H9 (cell line): ENCODE results near the gene DNAJC21. TPM values are rescaled to one million over a fixed set of nuclear protein-coding genes. Genes with fewer than 3 reads are reported as not detected.

Experiments used
- DNase-seq: peaks from one replicate; pipeline ENCODE4 v3.0.0-alpha.2; 2017
- H2AFZ ChIP-seq: one replicate; pipeline ENCODE4 v1.6.1; 2013; ENCODE audit warnings: mild to moderate bottlenecking, low read length, control low read depth, moderate library complexity
- H2AK5ac ChIP-seq: 2 replicates; pipeline ENCODE4 v1.6.1; 2013; ENCODE audit warnings: low read length, control low read depth, mixed read lengths; ENCODE audit not compliant: insufficient read length
- H2BK120ac ChIP-seq: one replicate; pipeline ENCODE4 v1.6.1; 2013; ENCODE audit warnings: low read depth, mild to moderate bottlenecking, low read length, control low read depth, inconsistent platforms; ENCODE audit not compliant: poor library complexity, severe bottlenecking
- H2BK12ac ChIP-seq: 2 replicates; pipeline ENCODE4 v1.6.1; 2013; ENCODE audit warnings: low read length, control low read depth, mixed read lengths, low read depth; ENCODE audit not compliant: insufficient read length
- H2BK15ac ChIP-seq: 2 replicates; pipeline ENCODE4 v1.6.1; 2013; ENCODE audit warnings: low read depth, low read length, control low read depth
- H2BK20ac ChIP-seq: one replicate; pipeline ENCODE4 v1.6.1; 2013; ENCODE audit warnings: low read depth, mild to moderate bottlenecking, low read length, control low read depth, inconsistent platforms; ENCODE audit not compliant: poor library complexity, severe bottlenecking
- H2BK5ac ChIP-seq: 2 replicates; pipeline ENCODE4 v1.6.1; 2013; ENCODE audit warnings: low read length, control low read depth, mixed read lengths; ENCODE audit not compliant: insufficient read length
- H3K14ac ChIP-seq: 2 replicates; pipeline ENCODE4 v1.6.1; 2013; ENCODE audit warnings: low read length, control low read depth; ENCODE audit not compliant: insufficient read depth
- H3K18ac ChIP-seq: 2 replicates; pipeline ENCODE4 v1.6.1; 2013; ENCODE audit warnings: low read depth, mild to moderate bottlenecking, mixed read lengths, low read length, control low read depth; ENCODE audit not compliant: insufficient read length
- H3K23ac ChIP-seq: 2 replicates; pipeline ENCODE4 v1.6.1; 2013; ENCODE audit warnings: low read length, control low read depth, mixed read lengths, low read depth; ENCODE audit not compliant: insufficient read length
- H3K23me2 ChIP-seq: 2 replicates; pipeline ENCODE4 v1.6.1; 2013; ENCODE audit warnings: low read depth, mild to moderate bottlenecking, mixed read lengths, low read length, control low read depth; ENCODE audit not compliant: insufficient read length, poor library complexity, severe bottlenecking
- H3K27ac ChIP-seq: 2 replicates; pipeline ENCODE4 v1.5.1; 2013; ENCODE audit warnings: low read length, control low read depth, mixed read lengths, low read depth; ENCODE audit not compliant: insufficient read length
- H3K27me3 ChIP-seq: 2 replicates; pipeline ENCODE4 v1.6.1; 2013; ENCODE audit warnings: low read length, control low read depth, inconsistent platforms; ENCODE audit not compliant: insufficient read depth
- H3K4ac ChIP-seq: 2 replicates; pipeline ENCODE4 v1.6.1; 2013; ENCODE audit warnings: low read depth, mild to moderate bottlenecking, control low read depth, inconsistent platforms, low read length, moderate library complexity
- H3K4me1 ChIP-seq: 2 replicates; pipeline ENCODE4 v1.6.1; 2013; ENCODE audit warnings: low read length, control low read depth, inconsistent platforms; ENCODE audit not compliant: insufficient read depth
- H3K4me2 ChIP-seq: 2 replicates; pipeline ENCODE4 v1.6.1; 2013; ENCODE audit warnings: low read length, control low read depth, mixed read lengths; ENCODE audit not compliant: insufficient read length, insufficient read depth
- H3K56ac ChIP-seq: 2 replicates; pipeline ENCODE4 v1.6.1; 2013; ENCODE audit warnings: low read depth, mild to moderate bottlenecking, mixed read lengths, low read length, control low read depth; ENCODE audit not compliant: insufficient read length
- H3K79me1 ChIP-seq: 2 replicates; pipeline ENCODE4 v1.6.1; 2013; ENCODE audit warnings: low read depth, mild to moderate bottlenecking, moderate library complexity, low read length, control low read depth, inconsistent platforms; ENCODE audit not compliant: insufficient read depth, poor library complexity, severe bottlenecking
- H3K79me2 ChIP-seq: 2 replicates; pipeline ENCODE4 v1.6.1; 2013; ENCODE audit warnings: low read length, control low read depth, inconsistent platforms; ENCODE audit not compliant: insufficient read depth
- H3K9ac ChIP-seq: 2 replicates; pipeline ENCODE4 v1.6.1; 2013; ENCODE audit warnings: low read length, control low read depth, mixed read lengths; ENCODE audit not compliant: insufficient read length; ENCODE audit errors: extremely low read depth
- H3K9me3 ChIP-seq: one replicate; pipeline ENCODE4 v1.6.1; 2013; ENCODE audit warnings: low read depth, low read length, inconsistent platforms; ENCODE audit not compliant: control insufficient read depth
- H3T11ph ChIP-seq: one replicate; pipeline ENCODE4 v1.6.1; 2013; ENCODE audit warnings: mild to moderate bottlenecking, low read length, control low read depth, inconsistent platforms
- H4K20me1 ChIP-seq: one replicate; pipeline ENCODE4 v1.6.1; 2013; ENCODE audit not compliant: control insufficient read depth, insufficient read length, insufficient read depth
- H4K5ac ChIP-seq: 2 replicates; pipeline ENCODE4 v1.6.1; 2013; ENCODE audit warnings: low read depth, mild to moderate bottlenecking, mixed read lengths, low read length, control low read depth; ENCODE audit not compliant: insufficient read length
- H4K8ac ChIP-seq: replicated peaks from 2 replicates; pipeline ENCODE4 v1.6.1; 2013; ENCODE audit warnings: low read length, control low read depth, mixed read lengths, low read depth; ENCODE audit not compliant: insufficient read length
- H4K91ac ChIP-seq: 2 replicates; pipeline ENCODE4 v1.6.1; 2013; ENCODE audit warnings: low read depth, mild to moderate bottlenecking, moderate library complexity, mixed read lengths, low read length, control low read depth; ENCODE audit not compliant: insufficient read length
- H3K27ac Mint-ChIP-seq, 3 experiments: 2 replicates in 2 of 3; 3 replicates in 1 of 3; pipeline ENCODE4 v1.8.0; 2020 to 2021; ENCODE audit warnings: mixed read lengths in 3 of 3, mild to moderate bottlenecking in 1 of 3, moderate library complexity in 1 of 3
- H3K27me3 Mint-ChIP-seq: 2 replicates; pipeline ENCODE4 v1.8.0; 2021; ENCODE audit warnings: low read depth, mild to moderate bottlenecking, moderate library complexity, mixed read lengths
- H3K36me3 Mint-ChIP-seq, 3 experiments: 2 replicates in 2 of 3; 3 replicates in 1 of 3; pipeline ENCODE4 v1.8.0; 2020 to 2021; ENCODE audit warnings: low read depth in 3 of 3, mixed read lengths in 3 of 3; ENCODE audit not compliant: insufficient read depth in 1 of 3
- H3K4me1 Mint-ChIP-seq, 2 experiments: 2 replicates each; pipeline ENCODE4 v1.8.0; 2020; ENCODE audit warnings: mixed read lengths in 2 of 2
- H3K4me3 Mint-ChIP-seq, 2 experiments: 2 replicates in 1 of 2; 3 replicates in 1 of 2; pipeline ENCODE4 v1.8.0; 2020 to 2021; ENCODE audit warnings: mild to moderate bottlenecking in 2 of 2, mixed read lengths in 2 of 2, moderate library complexity in 1 of 2
- H3K9me3 Mint-ChIP-seq, 2 experiments: 2 replicates in 1 of 2; 3 replicates in 1 of 2; pipeline ENCODE4 v1.8.0; 2020; ENCODE audit warnings: mild to moderate bottlenecking in 2 of 2, mixed read lengths in 2 of 2, moderate library complexity in 1 of 2
- WGBS: extraction: QIAGEN DNeasy Blood & Tissue Kit; methylation state at CpG from one replicate; pipeline ENCODE4 v1.1.7; 2013; ENCODE audit warnings: missing lambda C conversion rate, low lambda C conversion rate, mixed read lengths; ENCODE audit not compliant: insufficient read length; ENCODE audit errors: extremely low coverage; 5-methylcytosine and 5-hydroxymethylcytosine counted together
- total RNA-seq: library from RNA; stranded (reverse); gene quantifications from 2 replicates; pipeline ENCODE4 v1.2.1, GENCODE V29; 2021
- TF ChIP-seq, protein P1 (sequence below): fragments of 200-600 bp; sonication (generic); conservative IDR thresholded peaks from 3 replicates; pipeline ENCODE4 v1.8.0; 2021; ENCODE audit warnings: antibody characterized with exemption, mild to moderate bottlenecking

DNAJC21 gene
- total RNA-seq, 1 experiment from 2014 or later = 50.4 TPM

- Histone ChIP-seq H3K56ac (no peak overlapping the region), H3K4ac (no peak overlapping the region), H3K79me2 (no peaks in the 10 kb centered on the region), H3K18ac (no peak overlapping the region), H3K79me1 (no peaks in the 10 kb centered on the region), H2BK20ac (no peak overlapping the region), H2BK12ac (no peak overlapping the region), H3K23me2 (no peaks in the 10 kb centered on the region), H3K23ac (no peak overlapping the region), H2AFZ (no peak overlapping the region), H3K9ac (no peak overlapping the region), H3K27ac (no peak overlapping the region), H3K4me1 (no peaks in the 10 kb centered on the region), H2AK5ac (no peak overlapping the region), H2BK120ac (no peak overlapping the region), H2BK15ac (no peak overlapping the region), H4K5ac (no peak overlapping the region), H3K9me3 (no peaks in the 10 kb centered on the region), H3K14ac (no peak overlapping the region), H3T11ph (no peak overlapping the region), H4K20me1 (no peaks in the 10 kb centered on the region), H2BK5ac (no peak overlapping the region), H4K8ac (no peak overlapping the region), H3K27me3 (no peaks in the 10 kb centered on the region), H4K91ac (no peak overlapping the region), H3K4me2 (no peak overlapping the region)
- WGBS = no CpG with 5 or more reads among the region's 2 CpGs
- Mint-ChIP-seq H3K9me3 (peaks cover 12 to 15% of the 10 kb centered on the region in 2 experiments), H3K27me3 (no peaks in the 10 kb centered on the region; the same call in 1 of the 2 replicates), H3K36me3 (peaks cover 7 to 18% (median 13%) of the 10 kb centered on the region in 3 experiments), H3K27ac (no peak overlapping the region), H3K4me3 (no peak overlapping the region), H3K4me1 (no peaks in the 10 kb centered on the region)
- TF ChIP-seq, protein P1, sequence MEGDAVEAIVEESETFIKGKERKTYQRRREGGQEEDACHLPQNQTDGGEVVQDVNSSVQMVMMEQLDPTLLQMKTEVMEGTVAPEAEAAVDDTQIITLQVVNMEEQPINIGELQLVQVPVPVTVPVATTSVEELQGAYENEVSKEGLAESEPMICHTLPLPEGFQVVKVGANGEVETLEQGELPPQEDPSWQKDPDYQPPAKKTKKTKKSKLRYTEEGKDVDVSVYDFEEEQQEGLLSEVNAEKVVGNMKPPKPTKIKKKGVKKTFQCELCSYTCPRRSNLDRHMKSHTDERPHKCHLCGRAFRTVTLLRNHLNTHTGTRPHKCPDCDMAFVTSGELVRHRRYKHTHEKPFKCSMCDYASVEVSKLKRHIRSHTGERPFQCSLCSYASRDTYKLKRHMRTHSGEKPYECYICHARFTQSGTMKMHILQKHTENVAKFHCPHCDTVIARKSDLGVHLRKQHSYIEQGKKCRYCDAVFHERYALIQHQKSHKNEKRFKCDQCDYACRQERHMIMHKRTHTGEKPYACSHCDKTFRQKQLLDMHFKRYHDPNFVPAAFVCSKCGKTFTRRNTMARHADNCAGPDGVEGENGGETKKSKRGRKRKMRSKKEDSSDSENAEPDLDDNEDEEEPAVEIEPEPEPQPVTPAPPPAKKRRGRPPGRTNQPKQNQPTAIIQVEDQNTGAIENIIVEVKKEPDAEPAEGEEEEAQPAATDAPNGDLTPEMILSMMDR = no peak
- DNase-seq = no peak
Observed at GRCh38 chr5:34968258-34968657, 38.9 kb downstream of the DNAJC21 start.
